Measurements from ENCODE around the gene RTL1.

DNA sequence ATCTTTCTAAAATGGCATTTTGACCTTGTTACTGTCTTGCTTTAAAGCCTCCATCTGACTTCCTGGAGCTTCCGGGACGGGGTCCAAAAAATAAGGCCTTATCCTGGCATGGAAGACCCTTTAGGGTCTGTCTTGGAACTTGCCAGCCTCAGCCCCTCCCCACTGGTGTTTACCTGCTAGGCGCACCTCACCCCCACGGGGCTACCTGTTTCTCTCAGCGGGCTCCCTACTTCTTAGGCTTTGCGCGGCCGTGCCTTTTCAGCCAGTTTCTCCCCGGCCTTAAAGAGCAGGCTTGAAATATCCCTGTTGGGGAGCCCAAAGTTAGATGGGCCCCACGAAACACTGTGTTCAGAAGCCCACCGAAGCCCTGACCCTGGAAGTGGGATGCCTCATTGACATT is 5.1 kb downstream of the RTL1 start:
- no peak for TF ChIP-seq POLR2A (IDR thresholded peaks at IDR 0.05; ENCODE audit: low read depth)
- TF ChIP-seq, protein P1, sequence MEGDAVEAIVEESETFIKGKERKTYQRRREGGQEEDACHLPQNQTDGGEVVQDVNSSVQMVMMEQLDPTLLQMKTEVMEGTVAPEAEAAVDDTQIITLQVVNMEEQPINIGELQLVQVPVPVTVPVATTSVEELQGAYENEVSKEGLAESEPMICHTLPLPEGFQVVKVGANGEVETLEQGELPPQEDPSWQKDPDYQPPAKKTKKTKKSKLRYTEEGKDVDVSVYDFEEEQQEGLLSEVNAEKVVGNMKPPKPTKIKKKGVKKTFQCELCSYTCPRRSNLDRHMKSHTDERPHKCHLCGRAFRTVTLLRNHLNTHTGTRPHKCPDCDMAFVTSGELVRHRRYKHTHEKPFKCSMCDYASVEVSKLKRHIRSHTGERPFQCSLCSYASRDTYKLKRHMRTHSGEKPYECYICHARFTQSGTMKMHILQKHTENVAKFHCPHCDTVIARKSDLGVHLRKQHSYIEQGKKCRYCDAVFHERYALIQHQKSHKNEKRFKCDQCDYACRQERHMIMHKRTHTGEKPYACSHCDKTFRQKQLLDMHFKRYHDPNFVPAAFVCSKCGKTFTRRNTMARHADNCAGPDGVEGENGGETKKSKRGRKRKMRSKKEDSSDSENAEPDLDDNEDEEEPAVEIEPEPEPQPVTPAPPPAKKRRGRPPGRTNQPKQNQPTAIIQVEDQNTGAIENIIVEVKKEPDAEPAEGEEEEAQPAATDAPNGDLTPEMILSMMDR (IDR thresholded peaks at IDR 0.05): no peak

Data from esophagus muscularis mucosa (tissue), 3 donors.